Small intestine (tissue), 7 donors: ENCODE measurements around the gene MRPL23. TPM values are rescaled to one million over a fixed set of nuclear protein-coding genes. Genes with fewer than 3 reads are reported as not detected.

Experiments
- DNase-seq, 2 donors: peaks; one replicate each; pipeline versions ENCODE4 v3.0.0 to v3.0.0-alpha.2; 2013
- FAIRE-seq: peaks from 2 replicates; lab custom pipeline; 2012; peaks lifted over from hg19 to GRCh38; lab: Jason Lieb, UNC
- H3K27ac ChIP-seq, 3 donors: one replicate each; pipeline ENCODE4 v1.5.1; 2013; ENCODE audit warnings: low read length in 2 of 3, mild to moderate bottlenecking in 2 of 3, control low read depth in 1 of 3, inconsistent platforms in 1 of 3, low read depth in 1 of 3, moderate library complexity in 1 of 3
- H3K27me3 ChIP-seq, 3 donors: one replicate each; pipeline ENCODE4 v1.6.1; 2013; ENCODE audit warnings: low read length in 3 of 3, inconsistent platforms in 1 of 3; ENCODE audit not compliant: control insufficient read depth in 3 of 3, insufficient read depth in 3 of 3
- H3K36me3 ChIP-seq, 3 donors: one replicate each; pipeline ENCODE4 v1.6.1; 2013; ENCODE audit warnings: low read length in 3 of 3, inconsistent platforms in 1 of 3, low read depth in 1 of 3, mild to moderate bottlenecking in 1 of 3, moderate library complexity in 1 of 3; ENCODE audit not compliant: control insufficient read depth in 3 of 3, insufficient read depth in 2 of 3
- H3K4me1 ChIP-seq, 3 donors: one replicate each; pipeline ENCODE4 v1.6.1; 2013; ENCODE audit warnings: low read length in 2 of 3, inconsistent platforms in 1 of 3, low read depth in 1 of 3, mild to moderate bottlenecking in 1 of 3, moderate library complexity in 1 of 3; ENCODE audit not compliant: control insufficient read depth in 3 of 3, insufficient read depth in 2 of 3
- H3K4me3 ChIP-seq, 3 donors: one replicate each; pipeline ENCODE4 v1.5.1; 2013; ENCODE audit warnings: low read length in 3 of 3, control low read depth in 1 of 3, inconsistent platforms in 1 of 3, low read depth in 1 of 3, mild to moderate bottlenecking in 1 of 3, moderate library complexity in 1 of 3
- H3K9me3 ChIP-seq, 2 donors: one replicate each; pipeline ENCODE4 v1.6.1; 2013; ENCODE audit warnings: low read depth in 1 of 2, low read length in 1 of 2; ENCODE audit not compliant: control insufficient read depth in 2 of 2, insufficient read depth in 1 of 2
- WGBS, 3 donors: extraction: QIAGEN DNeasy Blood & Tissue Kit; methylation state at CpG; one replicate each; pipeline ENCODE4 v1.1.7; 2013; 5-methylcytosine and 5-hydroxymethylcytosine counted together
- polyA plus RNA-seq, 4 donors: library from polyadenylated mRNA; stranded (reverse) in 3 of 4; unstranded in 1 of 4; fragments of 200-250 nt in 3 of 4; fragments of 120-200 nt in 1 of 4; gene quantifications; one replicate each; pipeline versions ENCODE4 v1.2.1 to v1.2.3, GENCODE V29; 2013
- donor health status: healthy with polysubstance abuse.
- donor health status: control.
- donor health status: control.
- donor health status: Bipolar disorder and iron deficiency.
- donor health status: healthy.

Gene MRPL23
- polyA plus RNA-seq, 4 donors, result 78.6 to 210 (median 139) TPM

DNA sequence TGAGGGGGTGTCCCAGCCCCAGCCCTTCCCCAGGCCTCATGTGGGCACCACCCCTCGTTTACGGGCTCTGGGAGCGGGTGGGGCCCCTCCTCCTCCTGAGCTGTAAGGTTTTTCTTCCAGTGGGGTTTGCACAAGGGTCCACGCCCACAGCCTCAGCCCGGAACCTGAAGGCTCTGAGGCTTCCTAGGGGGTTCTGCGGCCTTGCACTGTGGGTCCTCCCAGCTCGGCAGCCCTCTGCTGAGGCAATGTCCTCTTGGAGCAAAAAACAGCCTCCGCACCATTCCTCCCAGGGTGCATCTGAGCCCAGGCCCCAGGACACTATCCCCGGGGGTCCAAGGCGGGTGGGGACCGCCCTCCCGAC, 36.4 kb downstream of the MRPL23 start:
- DNase-seq (peak in 1 of 2 donors; percentile 8), FAIRE-seq (no peak)
- no peak overlapping the region for H3K27ac ChIP-seq
- H3K9me3 ChIP-seq, result no peaks in the 10 kb centered on the region
- H3K27me3 ChIP-seq, result no peaks in the 10 kb centered on the region
- WGBS, 3 donors, result 41 to 77% (median 63%) methylated on average over 2 to 12 of the region's 12 CpGs
- no peaks in the 10 kb centered on the region for H3K36me3 ChIP-seq
- no peak overlapping the region for H3K4me3 ChIP-seq
- H3K4me1 ChIP-seq, result peaks cover 0 to 5% (median 0%) of the 10 kb centered on the region in 3 donors

DNA sequence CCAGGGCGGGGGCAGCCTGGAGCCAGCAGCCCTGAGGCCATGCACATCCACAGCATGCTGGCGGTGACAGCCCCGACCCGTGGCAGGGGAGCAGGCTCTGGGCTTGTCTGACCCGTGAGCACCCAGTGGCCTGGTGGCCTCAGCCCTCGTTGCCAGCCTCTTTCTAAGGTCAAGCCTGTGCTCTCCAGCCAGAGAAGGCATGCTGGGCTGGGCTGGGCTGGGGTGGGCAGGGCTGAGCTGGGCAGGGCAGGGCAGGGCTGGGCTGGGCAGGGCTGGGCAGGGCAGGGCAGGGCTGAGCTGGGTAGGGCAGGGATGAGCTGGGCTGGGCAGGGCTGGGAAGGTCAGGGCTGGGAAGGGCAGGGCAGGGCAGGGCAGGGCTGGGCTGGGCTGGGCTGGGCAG, 39.9 kb downstream of the MRPL23 start:
- no CpG with 5 or more reads among the region's 6 CpGs for WGBS, 3 donors
- no peak overlapping the region for H3K4me3 ChIP-seq
- DNase-seq (no peak), FAIRE-seq (no peak)
- H3K9me3 ChIP-seq, result no peaks in the 10 kb centered on the region
- no peak overlapping the region for H3K27ac ChIP-seq
- no peaks in the 10 kb centered on the region for H3K27me3 ChIP-seq
- H3K4me1 ChIP-seq, result peaks cover 0 to 9% (median 0%) of the 10 kb centered on the region in 3 donors
- no peaks in the 10 kb centered on the region for H3K36me3 ChIP-seq

DNA sequence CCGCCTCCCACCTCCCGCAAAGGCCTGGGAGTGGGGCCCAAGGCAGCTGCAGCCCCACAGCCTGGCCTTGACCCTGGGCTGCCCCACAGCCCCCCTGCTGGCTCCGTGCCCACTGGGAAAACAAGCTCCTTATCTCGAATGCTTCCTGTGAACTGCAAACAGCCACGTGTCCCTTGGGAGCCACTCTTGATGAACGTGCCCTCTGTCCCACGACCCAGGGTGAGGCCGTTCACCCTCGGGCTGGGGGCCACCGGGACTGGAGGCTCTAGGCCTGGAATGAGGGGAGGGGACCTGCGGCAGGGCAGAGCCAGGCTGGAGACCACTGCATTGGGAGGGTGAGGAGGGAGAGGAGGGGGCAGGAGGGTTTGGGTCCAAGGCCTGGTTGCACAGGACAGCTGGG, 41.0 kb downstream of the MRPL23 start:
- Histone ChIP-seq H3K27me3 (no peaks in the 10 kb centered on the region), H3K27ac (no peak overlapping the region), H3K4me3 (no peak overlapping the region), H3K4me1 (peaks cover 0 to 11% (median 0%) of the 10 kb centered on the region in 3 donors), H3K36me3 (no peaks in the 10 kb centered on the region), H3K9me3 (no peaks in the 10 kb centered on the region)
- no CpG with 5 or more reads among the region's 11 CpGs for WGBS, 3 donors
- no peak for DNase-seq
- FAIRE-seq, result no peak

DNA sequence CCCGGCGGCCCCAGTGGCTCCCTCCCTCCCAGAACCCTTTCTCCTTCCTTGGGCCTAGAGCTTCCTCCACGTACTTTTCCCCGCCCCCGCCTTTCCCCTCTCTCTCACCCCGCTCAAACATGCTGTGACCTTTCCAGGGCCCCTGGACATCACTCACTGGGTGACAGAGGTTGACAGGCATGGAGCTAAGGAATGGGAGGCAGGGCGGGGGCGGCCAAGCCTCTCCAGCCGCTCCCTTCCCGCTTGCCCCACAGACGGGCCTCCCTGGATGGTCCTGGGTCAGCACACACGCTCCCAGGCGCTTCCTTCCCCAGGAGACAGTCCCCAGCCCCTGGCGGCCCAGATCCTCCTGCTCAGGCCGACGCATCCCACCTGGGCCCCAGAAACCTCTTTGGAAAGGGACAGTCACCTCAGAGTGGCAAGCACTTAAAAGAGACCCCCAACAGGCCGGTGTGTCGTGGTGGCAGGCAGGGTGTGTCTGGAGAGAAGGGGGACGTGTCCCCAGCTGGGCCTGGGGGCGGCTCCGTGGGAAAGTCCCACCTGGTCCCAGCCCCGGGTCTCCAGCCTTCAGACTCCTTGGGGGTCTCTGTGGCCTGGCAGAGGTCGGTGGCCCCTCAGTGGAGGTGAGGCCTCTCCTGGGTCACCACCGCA, 41.7 kb downstream of the MRPL23 start:
- FAIRE-seq, result no peak
- Histone ChIP-seq H3K27ac (peak overlapping the region in 1 of 3 donors; percentile 77), H3K27me3 (no peaks in the 10 kb centered on the region), H3K4me1 (peaks cover 0 to 6% (median 0%) of the 10 kb centered on the region in 3 donors), H3K4me3 (no peak overlapping the region), H3K36me3 (no peaks in the 10 kb centered on the region), H3K9me3 (no peaks in the 10 kb centered on the region)
- 20 to 64% (median 27%) methylated on average over 1 to 17 of the region's 24 CpGs for WGBS, 3 donors
- peak in 1 of 2 donors; percentile 66 for DNase-seq

DNA sequence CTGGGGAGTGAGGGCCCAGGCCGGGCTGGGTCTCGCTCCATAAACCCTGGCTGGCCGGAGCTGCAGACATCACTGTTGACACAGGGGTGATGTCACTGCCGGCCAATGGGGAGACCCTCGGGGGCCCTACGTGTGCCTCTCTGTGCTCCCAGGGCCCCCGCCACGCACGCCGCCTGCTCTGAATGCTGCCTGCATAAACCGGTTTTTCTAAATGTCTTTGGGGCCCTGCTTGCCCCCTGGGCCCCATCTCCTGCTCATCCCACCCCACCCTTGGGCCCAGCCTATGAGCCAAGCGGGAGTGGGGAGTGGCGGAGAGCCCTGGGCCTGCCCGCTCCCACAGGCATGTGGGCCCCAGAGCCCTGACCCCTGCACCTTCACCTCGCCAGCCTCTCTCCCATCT, 42.8 kb downstream of the MRPL23 start:
- H3K36me3 ChIP-seq, result no peaks in the 10 kb centered on the region
- DNase-seq (no peak), FAIRE-seq (no peak)
- H3K9me3 ChIP-seq, result no peaks in the 10 kb centered on the region
- H3K27me3 ChIP-seq, result no peaks in the 10 kb centered on the region
- no peak overlapping the region for H3K4me3 ChIP-seq
- H3K4me1 ChIP-seq, result peaks cover 0 to 6% (median 0%) of the 10 kb centered on the region in 3 donors
- peak overlapping the region in 1 of 3 donors; percentile 65 for H3K27ac ChIP-seq
- WGBS, 3 donors, result no CpG with 5 or more reads among the region's 15 CpGs

DNA sequence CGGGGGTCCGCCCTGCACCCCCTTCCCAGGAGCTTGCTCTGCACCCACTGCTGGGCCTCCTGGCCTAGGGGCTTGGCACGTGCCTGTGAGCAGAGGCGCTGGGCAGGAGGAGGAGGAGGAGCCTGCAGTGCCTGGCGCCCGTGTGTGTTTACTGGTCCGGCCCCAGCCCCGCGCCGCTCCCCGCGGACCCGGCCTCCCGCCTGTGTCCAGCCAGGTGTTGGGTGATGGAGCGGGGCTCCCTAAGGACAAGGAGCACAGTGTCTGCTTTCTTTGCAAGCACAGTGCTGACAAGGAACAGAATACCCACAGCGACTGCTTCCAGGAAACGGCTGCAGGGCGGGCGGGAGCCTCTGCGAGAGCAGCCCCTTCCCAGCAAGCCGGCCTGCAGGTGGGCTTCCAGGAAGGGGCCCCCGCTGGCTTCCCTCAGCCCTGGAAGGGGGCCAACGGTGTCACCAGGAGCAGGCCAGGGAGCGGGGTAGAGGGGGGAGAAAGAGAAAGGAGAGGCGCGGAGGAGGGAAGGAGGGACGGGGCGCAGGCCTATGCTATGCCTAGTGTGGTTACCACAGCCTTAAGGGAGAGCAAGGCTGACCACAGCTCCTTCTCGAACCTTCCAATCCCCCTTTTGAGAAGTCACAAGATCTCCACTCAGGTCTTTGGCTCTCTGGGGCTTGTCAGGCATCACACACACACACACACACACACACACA, 43.9 kb downstream of the MRPL23 start:
- WGBS, 3 donors, result no CpG with 5 or more reads among the region's 29 CpGs
- no peak overlapping the region for H3K4me3 ChIP-seq
- H3K27ac ChIP-seq, result no peak overlapping the region
- H3K36me3 ChIP-seq, result no peaks in the 10 kb centered on the region
- FAIRE-seq (no peak), DNase-seq (no peak)
- H3K4me1 ChIP-seq, result peaks cover 0 to 6% (median 0%) of the 10 kb centered on the region in 3 donors
- H3K27me3 ChIP-seq, result no peaks in the 10 kb centered on the region
- H3K9me3 ChIP-seq, result no peaks in the 10 kb centered on the region

DNA sequence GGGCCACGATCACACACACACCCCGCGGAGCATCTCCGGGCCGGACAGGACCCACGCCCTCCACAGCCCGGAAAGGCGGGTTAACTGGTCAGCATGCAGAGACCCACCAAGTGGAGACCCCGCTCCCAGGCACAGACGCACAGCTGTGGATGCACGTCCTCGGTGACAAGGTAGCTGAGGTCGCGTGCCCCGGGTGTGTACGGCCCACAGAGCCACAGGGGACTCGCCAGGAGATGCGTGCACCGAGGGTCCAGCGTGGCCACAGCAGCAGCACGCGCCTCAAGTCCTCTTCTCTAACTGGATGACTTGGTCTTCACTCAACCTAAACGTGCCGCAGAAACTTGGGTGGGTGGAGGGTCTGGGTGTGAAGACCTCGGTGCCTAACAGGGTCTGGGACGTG, 45.0 kb downstream of the MRPL23 start:
- Histone ChIP-seq H3K27ac (no peak overlapping the region), H3K4me3 (no peak overlapping the region), H3K36me3 (no peaks in the 10 kb centered on the region), H3K9me3 (no peaks in the 10 kb centered on the region), H3K4me1 (peaks cover 0 to 6% (median 0%) of the 10 kb centered on the region in 3 donors), H3K27me3 (no peaks in the 10 kb centered on the region)
- FAIRE-seq (no peak), DNase-seq (peak in 1 of 2 donors; percentile 8)
- WGBS, 3 donors, result 90% methylated on average over 16 of the region's 26 CpGs; no CpG with 5 or more reads in 2 of the 3 donors

DNA sequence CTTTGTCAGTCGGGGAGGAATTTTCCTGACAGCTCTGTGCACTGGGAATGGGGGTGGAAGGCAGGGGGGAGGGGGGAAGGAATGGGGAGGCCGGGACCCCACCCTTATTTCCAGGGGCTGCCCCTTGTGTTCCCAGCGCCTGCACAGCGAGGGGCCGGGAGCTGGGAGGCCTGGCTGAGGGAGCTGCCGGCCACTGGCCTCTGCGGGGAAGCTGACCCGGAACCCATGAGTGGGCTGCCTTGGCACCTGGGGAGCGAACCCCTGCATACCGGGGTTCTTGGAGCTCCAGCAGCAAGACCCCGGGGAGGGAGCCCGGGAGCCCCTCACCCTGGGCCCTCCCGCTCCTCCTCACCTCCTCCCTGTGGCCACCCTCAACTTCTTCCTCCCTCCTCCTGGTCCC, 47.0 kb downstream of the MRPL23 start:
- H3K27ac ChIP-seq, result peak overlapping the region in 1 of 3 donors; percentile 33
- no peak overlapping the region for H3K4me3 ChIP-seq
- DNase-seq (peak in 1 of 2 donors; percentile 17), FAIRE-seq (no peak)
- no peaks in the 10 kb centered on the region for H3K9me3 ChIP-seq
- 77 to 100% methylated on average over 4 to 11 of the region's 13 CpGs; no CpG with 5 or more reads in 1 of the 3 donors for WGBS, 3 donors
- no peaks in the 10 kb centered on the region for H3K27me3 ChIP-seq
- H3K36me3 ChIP-seq, result no peaks in the 10 kb centered on the region
- H3K4me1 ChIP-seq, result peaks cover 0 to 2% (median 0%) of the 10 kb centered on the region in 3 donors
